Measurements from ENCODE around the gene KRTAP2-1. TPM values are rescaled to one million over a fixed set of nuclear protein-coding genes. Genes with fewer than 3 reads are reported as not detected.

Gene KRTAP2-1
- total RNA-seq, 1 donor from 2014 or later: not detected

DNA sequence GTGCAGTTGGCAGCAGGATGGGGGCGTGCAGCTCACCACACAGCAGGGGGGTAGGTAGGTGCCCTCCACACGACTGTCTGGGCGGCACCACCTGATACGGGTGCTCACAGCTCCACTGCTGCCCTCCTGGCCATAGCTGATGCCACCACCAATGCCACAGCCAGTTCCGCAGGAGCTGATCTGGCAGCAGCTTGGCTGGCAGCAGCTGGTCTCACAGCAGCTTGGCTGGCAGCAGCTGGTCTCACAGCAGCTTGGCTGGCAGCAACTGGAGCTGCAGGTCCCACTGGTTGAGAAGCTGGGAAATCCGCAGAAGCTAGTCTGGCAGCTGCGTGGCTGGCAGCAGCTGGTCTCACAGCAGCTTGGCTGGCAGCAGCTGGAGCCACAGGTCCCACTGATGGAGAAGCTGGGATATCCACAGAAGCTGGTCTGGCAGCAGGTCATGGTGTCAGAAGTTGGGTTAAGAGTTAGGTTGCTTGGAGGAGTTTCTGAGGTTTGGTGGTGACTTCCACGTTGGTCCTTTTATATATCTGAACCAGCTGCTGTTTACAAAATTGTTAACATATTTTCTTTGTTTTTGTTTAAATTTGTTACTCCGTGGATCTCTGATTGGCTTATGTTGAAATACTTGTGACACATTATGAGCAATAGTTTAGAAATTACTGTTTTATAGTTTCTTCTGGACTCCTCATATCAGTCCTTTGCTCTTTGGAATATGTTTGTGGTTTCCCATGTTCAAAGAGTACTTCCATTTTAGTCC lies 20.2 kb downstream of the KRTAP2-1 start, which contains the start of gene KRTAP1-5:
Gene KRTAP1-5, minus strand, starts transcription at position 494 of the 757 bp plus-strand sequence. Its CDS starts 53 bp downstream, at position 441.
- peak; percentile 49 for DNase-seq (ENCODE audit: low read depth)
- Histone ChIP-seq H3K36me3 (ENCODE audit: control insufficient read depth, insufficient read depth, low read length) (no peaks in the 10 kb centered on the region), H3K4me3 (ENCODE audit: low read depth, low read length) (no peak within 1 kb of the TSS), H3K27me3 (ENCODE audit: control insufficient read depth, insufficient read depth, low read length) (no peaks in the 10 kb centered on the region)
- no peak for FAIRE-seq
- TF ChIP-seq, protein P1, sequence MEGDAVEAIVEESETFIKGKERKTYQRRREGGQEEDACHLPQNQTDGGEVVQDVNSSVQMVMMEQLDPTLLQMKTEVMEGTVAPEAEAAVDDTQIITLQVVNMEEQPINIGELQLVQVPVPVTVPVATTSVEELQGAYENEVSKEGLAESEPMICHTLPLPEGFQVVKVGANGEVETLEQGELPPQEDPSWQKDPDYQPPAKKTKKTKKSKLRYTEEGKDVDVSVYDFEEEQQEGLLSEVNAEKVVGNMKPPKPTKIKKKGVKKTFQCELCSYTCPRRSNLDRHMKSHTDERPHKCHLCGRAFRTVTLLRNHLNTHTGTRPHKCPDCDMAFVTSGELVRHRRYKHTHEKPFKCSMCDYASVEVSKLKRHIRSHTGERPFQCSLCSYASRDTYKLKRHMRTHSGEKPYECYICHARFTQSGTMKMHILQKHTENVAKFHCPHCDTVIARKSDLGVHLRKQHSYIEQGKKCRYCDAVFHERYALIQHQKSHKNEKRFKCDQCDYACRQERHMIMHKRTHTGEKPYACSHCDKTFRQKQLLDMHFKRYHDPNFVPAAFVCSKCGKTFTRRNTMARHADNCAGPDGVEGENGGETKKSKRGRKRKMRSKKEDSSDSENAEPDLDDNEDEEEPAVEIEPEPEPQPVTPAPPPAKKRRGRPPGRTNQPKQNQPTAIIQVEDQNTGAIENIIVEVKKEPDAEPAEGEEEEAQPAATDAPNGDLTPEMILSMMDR (IDR thresholded peaks at IDR 0.05; ENCODE audit: insufficient read depth, low read length, severe bottlenecking): no peak

DNA sequence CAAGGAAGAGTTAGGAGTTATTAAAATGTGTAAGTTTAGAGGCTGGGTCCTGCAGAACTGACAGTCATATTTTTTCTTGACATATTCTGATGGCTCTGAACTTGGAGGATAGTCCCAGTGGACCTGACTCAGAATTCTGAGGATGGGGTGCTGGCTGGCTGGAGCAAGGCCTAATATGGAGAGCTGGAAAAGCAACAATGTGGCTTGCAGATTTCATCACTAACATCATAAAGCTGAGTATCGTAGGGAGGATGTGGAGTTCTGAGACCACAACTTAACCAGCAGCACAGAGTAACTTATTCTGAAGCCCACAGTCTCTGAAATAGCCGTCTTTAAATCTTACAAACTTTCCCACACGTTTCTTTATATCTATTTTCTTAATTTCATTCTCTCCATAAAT lies 22.4 kb downstream of the KRTAP2-1 start:
- no peaks in the 10 kb centered on the region for H3K27me3 ChIP-seq (ENCODE audit: control insufficient read depth, insufficient read depth, low read length)
- TF ChIP-seq, protein P1 (IDR thresholded peaks at IDR 0.05; ENCODE audit: insufficient read depth, low read length, severe bottlenecking): no peak
- DNase-seq (ENCODE audit: low read depth): no peak
- H3K36me3 ChIP-seq (ENCODE audit: control insufficient read depth, insufficient read depth, low read length): no peaks in the 10 kb centered on the region
- FAIRE-seq: no peak
- no peak overlapping the region for H3K4me3 ChIP-seq (ENCODE audit: low read depth, low read length)

DNA sequence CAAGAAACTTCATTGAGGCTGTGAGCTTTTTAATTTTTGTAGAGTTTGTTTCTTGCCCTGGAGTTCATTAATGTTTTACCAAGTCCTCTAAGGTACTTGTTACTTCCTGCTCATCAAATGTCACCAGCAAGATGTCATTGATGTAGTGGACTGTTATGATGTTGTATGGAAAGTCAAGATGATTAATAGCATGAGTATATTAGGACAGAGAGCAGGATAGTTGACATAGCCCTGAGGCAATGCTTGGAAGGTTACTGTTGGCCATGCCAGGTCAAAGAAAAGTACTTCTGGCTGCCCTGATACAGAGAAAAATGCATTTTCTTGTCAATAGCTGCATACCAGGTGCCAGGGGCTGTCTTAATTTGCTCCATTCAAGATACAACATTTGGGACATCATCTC lies 26.8 kb downstream of the KRTAP2-1 start:
- DNase-seq (ENCODE audit: low read depth) (no peak), FAIRE-seq (no peak)
- TF ChIP-seq, protein P1 (IDR thresholded peaks at IDR 0.05; ENCODE audit: insufficient read depth, low read length, severe bottlenecking): no peak
- Histone ChIP-seq H3K36me3 (ENCODE audit: control insufficient read depth, insufficient read depth, low read length) (no peaks in the 10 kb centered on the region), H3K27me3 (ENCODE audit: control insufficient read depth, insufficient read depth, low read length) (no peaks in the 10 kb centered on the region), H3K4me3 (ENCODE audit: low read depth, low read length) (no peak overlapping the region)

DNA sequence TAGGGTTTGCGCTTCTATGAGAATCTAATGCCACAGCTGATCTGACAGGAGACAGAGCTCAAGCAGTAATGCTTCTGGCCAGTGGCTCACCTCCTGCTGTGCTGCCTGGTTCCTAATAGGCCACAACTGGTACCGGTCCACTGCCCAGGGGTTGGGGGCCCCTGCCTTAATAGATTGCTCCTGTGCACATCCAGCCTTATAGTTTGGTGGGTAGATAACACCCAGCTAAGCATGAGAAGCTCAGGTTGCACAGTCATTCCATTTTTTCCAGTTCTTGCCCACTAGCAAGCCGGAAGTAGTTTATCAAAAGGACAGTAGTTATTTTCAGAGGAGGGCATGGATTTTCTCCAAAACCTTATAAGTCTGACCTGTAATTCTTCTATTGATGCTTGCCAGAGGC lies 27.7 kb downstream of the KRTAP2-1 start:
- DNase-seq (ENCODE audit: low read depth): no peak
- Histone ChIP-seq H3K27me3 (ENCODE audit: control insufficient read depth, insufficient read depth, low read length) (no peaks in the 10 kb centered on the region), H3K36me3 (ENCODE audit: control insufficient read depth, insufficient read depth, low read length) (no peaks in the 10 kb centered on the region), H3K4me3 (ENCODE audit: low read depth, low read length) (no peak overlapping the region)
- FAIRE-seq: no peak
- TF ChIP-seq, protein P1 (IDR thresholded peaks at IDR 0.05; ENCODE audit: insufficient read depth, low read length, severe bottlenecking): no peak

DNA sequence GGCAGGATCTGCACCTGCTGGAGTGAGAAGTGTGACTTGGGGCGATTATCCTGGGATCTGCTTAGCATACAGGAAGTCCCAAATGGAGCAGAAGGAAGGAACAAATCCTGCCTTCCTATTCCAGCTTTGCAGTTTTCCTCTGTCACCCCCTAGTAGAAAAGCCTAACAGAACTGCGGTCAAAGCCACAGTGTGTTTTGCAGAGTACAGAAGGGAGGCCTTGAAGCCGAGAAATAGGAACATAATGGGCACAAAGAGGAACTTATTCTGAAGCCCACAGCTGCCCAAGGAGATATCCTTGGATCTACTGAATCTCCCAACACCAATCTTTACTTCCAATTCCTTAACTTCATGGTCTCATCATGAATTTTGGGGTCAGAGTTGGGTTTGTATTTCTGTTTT lies 28.6 kb downstream of the KRTAP2-1 start:
- no peaks in the 10 kb centered on the region for H3K27me3 ChIP-seq (ENCODE audit: control insufficient read depth, insufficient read depth, low read length)
- H3K4me3 ChIP-seq (ENCODE audit: low read depth, low read length): no peak overlapping the region
- FAIRE-seq (no peak), DNase-seq (ENCODE audit: low read depth) (no peak)
- TF ChIP-seq, protein P1 (IDR thresholded peaks at IDR 0.05; ENCODE audit: insufficient read depth, low read length, severe bottlenecking): no peak
- H3K36me3 ChIP-seq (ENCODE audit: control insufficient read depth, insufficient read depth, low read length): no peaks in the 10 kb centered on the region
